Coronary artery (tissue), 2 donors: ENCODE measurements around the gene DIPK1C.

Experiments used
- DNase-seq: peaks from one replicate; pipeline ENCODE4 v3.0.0-alpha.2; 2017; ENCODE audit warnings: low spot score
- H3K27ac ChIP-seq, 2 donors: fragments of 200-600 bp; sonication (generic); one replicate each; pipeline ENCODE4 v1.5.1; 2016 to 2019
- H3K4me3 ChIP-seq: fragments of 200-600 bp; sonication (generic); 2 replicates; pipeline ENCODE4 v1.5.1; 2016; ENCODE audit warnings: mild to moderate bottlenecking, moderate library complexity
- TF ChIP-seq, protein P1 (sequence below): fragments of 200-600 bp; sonication (generic); IDR thresholded peaks from one replicate; pipeline ENCODE4 v1.5.1; 2019; ENCODE audit warnings: antibody characterized with exemption

Gene DIPK1C

DNA sequence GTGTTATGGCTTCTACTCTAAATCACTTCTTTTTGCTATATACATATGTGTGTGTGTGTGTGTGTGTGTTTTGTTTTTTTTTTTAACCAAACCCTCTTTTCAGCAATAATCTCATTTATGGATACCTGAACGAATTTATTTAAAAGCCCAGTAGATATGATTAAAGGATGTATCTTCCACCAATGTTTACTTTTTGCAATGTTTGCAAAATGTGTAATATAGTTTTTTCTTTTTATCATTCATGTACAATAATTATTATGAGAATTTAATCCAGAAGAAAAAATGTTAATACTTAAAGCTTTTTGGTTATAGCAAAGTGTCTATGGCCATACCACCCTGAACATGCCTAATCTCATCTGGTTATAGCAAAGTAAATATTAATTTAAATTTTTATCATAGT lies 37.4 kb upstream of the DIPK1C start:
- no peak overlapping the region for H3K27ac ChIP-seq
- H3K4me3 ChIP-seq = no peak overlapping the region
- TF ChIP-seq, protein P1, sequence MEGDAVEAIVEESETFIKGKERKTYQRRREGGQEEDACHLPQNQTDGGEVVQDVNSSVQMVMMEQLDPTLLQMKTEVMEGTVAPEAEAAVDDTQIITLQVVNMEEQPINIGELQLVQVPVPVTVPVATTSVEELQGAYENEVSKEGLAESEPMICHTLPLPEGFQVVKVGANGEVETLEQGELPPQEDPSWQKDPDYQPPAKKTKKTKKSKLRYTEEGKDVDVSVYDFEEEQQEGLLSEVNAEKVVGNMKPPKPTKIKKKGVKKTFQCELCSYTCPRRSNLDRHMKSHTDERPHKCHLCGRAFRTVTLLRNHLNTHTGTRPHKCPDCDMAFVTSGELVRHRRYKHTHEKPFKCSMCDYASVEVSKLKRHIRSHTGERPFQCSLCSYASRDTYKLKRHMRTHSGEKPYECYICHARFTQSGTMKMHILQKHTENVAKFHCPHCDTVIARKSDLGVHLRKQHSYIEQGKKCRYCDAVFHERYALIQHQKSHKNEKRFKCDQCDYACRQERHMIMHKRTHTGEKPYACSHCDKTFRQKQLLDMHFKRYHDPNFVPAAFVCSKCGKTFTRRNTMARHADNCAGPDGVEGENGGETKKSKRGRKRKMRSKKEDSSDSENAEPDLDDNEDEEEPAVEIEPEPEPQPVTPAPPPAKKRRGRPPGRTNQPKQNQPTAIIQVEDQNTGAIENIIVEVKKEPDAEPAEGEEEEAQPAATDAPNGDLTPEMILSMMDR = no peak
- no peak for DNase-seq

DNA sequence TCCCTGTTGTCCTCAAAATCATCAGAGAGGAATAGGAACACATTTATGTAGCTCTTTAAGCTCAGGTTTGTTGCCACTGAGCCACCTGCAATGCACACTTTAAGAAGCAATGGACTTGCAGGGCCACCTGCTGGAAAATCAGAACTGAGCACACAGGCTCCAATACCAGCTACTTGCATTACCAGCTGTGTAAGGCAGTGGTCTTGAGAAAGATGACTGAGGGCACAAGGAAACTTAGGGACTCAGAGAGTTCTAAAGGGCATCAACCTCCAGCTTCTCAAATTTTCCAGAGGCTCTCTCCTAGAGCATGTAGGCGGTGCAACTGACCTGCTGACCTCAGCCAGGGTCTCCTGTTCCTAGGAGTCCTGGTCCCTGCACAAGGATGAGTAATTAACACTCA lies 36.6 kb upstream of the DIPK1C start:
- Histone ChIP-seq H3K27ac (no peak overlapping the region), H3K4me3 (no peak overlapping the region)
- DNase-seq = no peak
- TF ChIP-seq, protein P1 = no peak

DNA sequence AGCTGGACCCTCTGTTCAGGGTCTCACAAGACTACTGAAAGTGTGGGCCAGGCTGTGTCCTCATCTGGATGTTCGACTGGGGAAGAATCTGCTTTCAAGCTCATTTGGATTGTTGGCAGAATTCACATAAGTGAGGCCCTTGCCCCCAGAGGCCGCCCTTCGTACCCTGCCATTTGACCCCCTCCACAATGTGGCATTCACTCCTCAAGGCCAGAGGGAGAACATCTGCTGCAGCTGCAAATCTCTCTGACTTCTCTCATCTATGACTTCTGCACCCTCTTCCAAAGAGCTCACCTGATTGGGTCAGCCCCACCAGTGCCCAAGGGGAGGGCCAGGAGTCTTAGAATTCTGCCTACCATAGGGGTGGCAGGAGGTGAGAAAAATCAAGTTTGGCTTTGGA lies 35.2 kb upstream of the DIPK1C start:
- TF ChIP-seq, protein P1 = no peak
- no peak overlapping the region for H3K4me3 ChIP-seq
- H3K27ac ChIP-seq = no peak overlapping the region
- no peak for DNase-seq

DNA sequence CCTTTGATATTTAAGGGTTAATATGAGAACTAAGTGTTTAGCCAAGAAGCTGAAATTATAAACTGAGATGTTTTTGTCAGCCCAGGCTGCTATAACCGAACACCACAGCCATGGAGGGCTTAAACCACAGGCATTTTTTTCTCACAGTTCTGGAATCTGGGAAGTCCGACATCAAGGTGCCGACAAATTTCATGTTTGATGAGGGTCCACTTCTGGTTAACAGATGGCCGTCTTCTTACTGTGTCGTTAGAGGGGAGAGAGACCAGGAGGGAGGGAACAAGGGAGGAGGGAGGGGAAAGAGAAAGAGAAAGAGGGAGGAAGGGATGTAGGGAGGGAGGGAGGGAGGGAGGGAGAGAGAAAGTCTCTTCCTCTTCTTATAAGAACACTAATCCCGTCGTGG lies 32.6 kb upstream of the DIPK1C start:
- no peak for DNase-seq
- TF ChIP-seq, protein P1 = no peak

DNA sequence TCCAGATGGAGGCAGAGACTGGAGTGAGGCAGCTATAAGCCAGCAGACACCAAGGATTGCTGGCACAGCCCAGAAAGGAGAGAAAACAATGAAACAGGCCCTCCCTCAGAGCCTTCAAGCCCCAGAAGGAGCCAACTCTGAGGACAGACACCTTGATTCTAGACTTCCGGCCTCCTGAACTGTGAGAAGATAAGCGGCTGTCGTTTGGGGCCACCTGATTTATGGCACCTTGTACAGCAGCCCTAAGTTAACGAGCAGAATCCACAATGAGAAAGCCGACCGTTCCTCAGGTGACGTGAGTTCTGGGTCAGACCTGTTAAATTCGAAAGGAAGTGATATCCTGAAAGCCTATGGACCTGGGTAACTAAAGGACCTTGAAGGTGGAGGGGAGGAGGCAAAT lies 31.8 kb upstream of the DIPK1C start:
- Histone ChIP-seq H3K4me3 (no peak overlapping the region), H3K27ac (no peak overlapping the region)
- TF ChIP-seq, protein P1 = no peak
- DNase-seq = no peak

More for the DNA sequence above, 32.6 kb upstream of the DIPK1C start:
- no peak overlapping the region for H3K27ac ChIP-seq
- no peak overlapping the region for H3K4me3 ChIP-seq

DNA sequence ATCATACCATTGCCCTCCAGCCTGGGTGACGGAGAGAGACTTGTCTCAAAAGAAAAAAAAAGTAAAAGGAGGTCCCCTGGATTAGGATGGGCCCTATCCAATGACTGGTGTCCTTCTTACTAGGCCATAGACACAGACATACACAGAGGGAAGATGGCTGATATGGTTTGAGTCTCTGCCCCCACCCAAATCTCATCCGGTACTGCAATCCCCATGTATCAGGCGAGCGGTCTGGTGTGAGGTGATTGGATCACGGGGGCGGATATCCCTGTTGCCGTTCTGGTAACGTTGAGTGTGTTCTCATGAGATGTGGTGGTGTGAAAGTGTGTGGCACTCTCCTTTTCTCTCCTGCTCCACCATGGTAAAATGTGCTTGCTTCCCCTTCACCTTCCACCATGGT lies 31.2 kb upstream of the DIPK1C start:
- DNase-seq = no peak
- no peak overlapping the region for H3K4me3 ChIP-seq
- H3K27ac ChIP-seq = no peak overlapping the region
- TF ChIP-seq, protein P1 = no peak

DNA sequence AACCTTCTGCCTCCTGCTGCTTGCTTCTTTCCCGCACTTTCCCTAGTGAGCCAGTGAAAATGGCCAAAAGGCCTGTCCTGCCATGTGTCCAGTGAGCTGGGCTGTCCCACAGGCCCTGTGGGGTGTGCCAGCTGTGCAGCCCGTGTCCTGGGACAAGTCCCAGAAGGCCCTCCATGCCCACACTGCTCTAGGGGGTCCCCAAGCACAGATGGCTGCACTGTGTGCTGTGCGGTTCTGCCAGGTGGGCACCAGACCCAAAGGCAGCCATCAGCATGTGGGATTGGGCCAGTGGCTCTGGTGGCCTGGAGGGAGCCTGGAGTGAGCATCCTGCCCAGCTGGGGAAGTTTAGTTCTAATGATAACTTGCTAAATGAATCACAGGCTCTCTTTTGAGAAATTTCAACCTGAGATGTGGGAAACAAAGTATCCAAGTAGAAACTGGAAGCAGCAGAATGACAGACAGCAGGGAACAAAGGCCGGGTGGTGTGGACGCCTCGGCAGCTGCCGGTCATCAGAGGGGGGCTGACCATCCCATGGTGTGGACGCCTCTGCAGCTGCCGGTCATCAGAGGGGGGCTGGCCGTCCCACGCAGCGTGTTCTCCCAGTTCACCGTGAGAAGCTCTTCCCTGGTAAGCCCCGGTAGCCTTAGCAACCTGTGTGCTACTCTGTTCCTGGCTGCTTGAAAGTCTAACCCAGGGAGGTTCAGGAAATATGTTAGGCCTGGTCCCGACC lies 29.2 kb upstream of the DIPK1C start:
- no peak overlapping the region for H3K4me3 ChIP-seq
- TF ChIP-seq, protein P1 = no peak
- DNase-seq = no peak
- H3K27ac ChIP-seq = no peak overlapping the region
